GM12878 (cell line): ENCODE data around the gene SLU7. TPM values are rescaled to one million over a fixed set of nuclear protein-coding genes. Genes with fewer than 3 reads are reported as not detected.

Source experiments
- ATAC-seq: fragments of 200-7000 bp; cut with Tn5 transposase; 3 replicates; pipeline ENCODE4 v1.9.1; 2020; ENCODE audit warnings: mild to moderate bottlenecking, moderate library complexity
- BruUV-seq: library from RNA; stranded (reverse); fragments of 400-500 nt; replicated peaks from 2 replicates; lab custom pipeline; 2021; lab: Mats Ljungman, UMichigan
- CTCF ChIA-PET: fragments of 300-600 bp; sonication (Branson Sonifier 250); formaldehyde crosslinking; extraction: SDS; loops from one replicate; lab custom pipeline; 2021; ENCODE audit warnings: inconsistent platforms; lab: Yijun Ruan, JAX
- POLR2A ChIA-PET: fragments of 350-600 bp; formaldehyde crosslinking; extraction: SDS; loops from one replicate; lab custom pipeline; 2021; ENCODE audit warnings: inconsistent platforms; lab: Charles Lee
- RAD21 ChIA-PET: fragments of 300-600 bp; sonication (Branson Sonifier 250); formaldehyde crosslinking; loops from one replicate; lab custom pipeline; 2023; ENCODE audit warnings: antibody characterized with exemption; ENCODE audit not compliant: unreplicated experiment; lab: Charles Lee
- SMC1A ChIA-PET: fragments of 300-600 bp; sonication (Branson Sonifier 250); formaldehyde crosslinking; loops from one replicate; lab custom pipeline; 2023; ENCODE audit not compliant: unreplicated experiment, uncharacterized antibody; lab: Charles Lee
- DNase-seq: peaks from one replicate; pipeline ENCODE4 v3.0.0-alpha.2; 2011; ENCODE audit warnings: low read depth, low spot score
- FAIRE-seq: peaks from 3 replicates; lab custom pipeline; 2011; peaks lifted over from hg19 to GRCh38; lab: Jason Lieb, UNC
- H2AFZ ChIP-seq: 2 replicates; pipeline ENCODE4 v1.6.0; 2011; ENCODE audit warnings: low read depth, low read length, control low read depth; ENCODE audit not compliant: control insufficient read depth
- H3K27ac ChIP-seq: 2 replicates; pipeline ENCODE4 v1.5.1; 2011; ENCODE audit warnings: control low read depth; ENCODE audit not compliant: control insufficient read depth, insufficient read depth
- H3K27me3 ChIP-seq, 2 experiments: replicated peaks in 1 of 2; 2 replicates each; pipeline versions ENCODE4 v1.6.0 to v1.6.1; 2011; ENCODE audit warnings: low read length in 1 of 2; ENCODE audit not compliant: control insufficient read depth in 2 of 2, insufficient read depth in 2 of 2
- H3K36me3 ChIP-seq, 2 experiments: 2 replicates each; pipeline ENCODE4 v1.5.1; 2011; ENCODE audit warnings: low read length in 1 of 2; ENCODE audit not compliant: control insufficient read depth in 2 of 2, insufficient read depth in 2 of 2
- H3K4me1 ChIP-seq: 2 replicates; pipeline ENCODE4 v1.6.1; 2011; ENCODE audit warnings: mild to moderate bottlenecking, low read length, moderate library complexity, mixed read lengths; ENCODE audit not compliant: control insufficient read depth, insufficient read depth
- H3K4me2 ChIP-seq: 2 replicates; pipeline ENCODE4 v1.6.0; 2011; ENCODE audit warnings: control low read depth; ENCODE audit not compliant: control insufficient read depth, insufficient read depth
- H3K4me3 ChIP-seq: fragments of 200-600 bp; sonication (generic); 2 replicates; pipeline ENCODE4 v1.5.1; 2016
- H3K79me2 ChIP-seq: 2 replicates; pipeline ENCODE4 v1.6.0; 2011; ENCODE audit warnings: low read length; ENCODE audit not compliant: control insufficient read depth, insufficient read depth
- H3K9ac ChIP-seq: 2 replicates; pipeline ENCODE4 v1.8.0; 2011; ENCODE audit warnings: low read length, control low read depth, mixed read lengths; ENCODE audit not compliant: control insufficient read depth, insufficient read depth
- H3K9me3 ChIP-seq: replicated peaks from 3 replicates; pipeline ENCODE4 v1.5.1; 2011; ENCODE audit warnings: mild to moderate bottlenecking, low read length; ENCODE audit not compliant: control insufficient read depth, insufficient read depth
- H4K20me1 ChIP-seq: 2 replicates; pipeline ENCODE4 v1.6.0; 2011; ENCODE audit not compliant: control insufficient read depth, insufficient read depth
- CHD2 ChIP-seq: IDR thresholded peaks from 2 replicates; pipeline ENCODE4 v1.6.1; 2011; ENCODE audit warnings: low read depth, low read length, improper control_type of control experiment, borderline replicate concordance
- PBX3 ChIP-seq: IDR thresholded peaks from 2 replicates; pipeline ENCODE4 v1.6.1; 2011; ENCODE audit warnings: mild to moderate bottlenecking, low read depth, low read length, moderate library complexity; ENCODE audit not compliant: insufficient replicate concordance
- PKNOX1 ChIP-seq: fragments of 450-650 bp; IDR thresholded peaks from 2 replicates; pipeline ENCODE4 v1.6.1; 2016; ENCODE audit warnings: mild to moderate bottlenecking
- SKIL ChIP-seq: fragments of 450-650 bp; IDR thresholded peaks from 2 replicates; pipeline ENCODE4 v1.6.1; 2017; ENCODE audit warnings: mild to moderate bottlenecking, low read depth, inconsistent platforms; ENCODE audit not compliant: poor library complexity, severe bottlenecking
- SREBF2 ChIP-seq: IDR thresholded peaks from 2 replicates; pipeline ENCODE4 v1.6.1; 2012; ENCODE audit warnings: mild to moderate bottlenecking, low read length
- YBX1 ChIP-seq: fragments of 450-650 bp; IDR thresholded peaks from 2 replicates; pipeline ENCODE4 v1.6.1; 2016; ENCODE audit warnings: antibody characterized with exemption
- ZBTB4 ChIP-seq: fragments of 450-650 bp; formaldehyde crosslinking; IDR thresholded peaks from 2 replicates; pipeline ENCODE4 v1.4.0; 2022; ENCODE audit warnings: mild to moderate bottlenecking, moderate library complexity
- WGBS: methylation state at CpG from one replicate; pipeline ENCODE4 v1.1.6; 2016; ENCODE audit warnings: low lambda C conversion rate; ENCODE audit not compliant: insufficient replicate concordance, insufficient coverage; ENCODE audit errors: missing lambda C conversion rate; 5-methylcytosine and 5-hydroxymethylcytosine counted together
- in situ Hi-C: fragments of 300-500 bp; cut with MboI; formaldehyde crosslinking; loops from 9 replicates; pipeline ENCODE4 v1.14.3; 2018; ENCODE audit warnings: mixed read lengths
- intact Hi-C: fragments of 100-400 bp; cut with micrococcal nuclease; formaldehyde crosslinking; loops from one replicate; pipeline ENCODE4 v1.14.2; 2022; ENCODE audit not compliant: unreplicated experiment
- polyA plus RNA-seq, 11 experiments: library from polyadenylated mRNA; depleted of rRNA in 4 of 11; unstranded in 6 of 11; stranded (reverse) in 5 of 11; fragments of >200 nt; fragmentation: Nextera tagmentation in 4 of 11; fragmentation: Illumina TruSeq in 1 of 11; extraction: Ambion mirVana in 4 of 11; extraction: Trizol in 1 of 11; gene quantifications; 1 replicate in 1 of 11; 2 replicates in 10 of 11; pipeline versions ENCODE4 v1.2.1 to v1.2.3, GENCODE V29; 2011 to 2016; ENCODE audit warnings: inconsistent platforms in 2 of 11, missing spikeins in 2 of 11, low read depth in 1 of 11
- total RNA-seq, 4 experiments: library from RNA; depleted of rRNA in 3 of 4; stranded (reverse); fragments of >200 nt in 3 of 4; fragmentation: Illumina TruSeq in 1 of 4; extraction: Trizol in 1 of 4; gene quantifications; 2 replicates each; pipeline versions ENCODE4 v1.2.1 to v1.2.3, GENCODE V29; 2013 to 2021

SLU7 gene
- total and polyA plus RNA-seq, 10 of the 15 experiments (the other 5 are each of a cell fraction or from before 2014, with no cell fraction given): 32.7 to 55.2 (median 46.6) TPM

GRCh38 chr5:160353379-160353778 lies 65.5 kb downstream of the SLU7 start:
- Histone ChIP-seq H3K4me1 (no peaks in the 10 kb centered on the region), H2AFZ (no peak overlapping the region), H4K20me1 (no peaks in the 10 kb centered on the region), H3K36me3 (no peaks in the 10 kb centered on the region), H3K4me3 (no peak overlapping the region), H3K27ac (no peak overlapping the region), H3K27me3 (no peaks in the 10 kb centered on the region; a peak in 1 of 4 replicates), H3K79me2 (no peaks in the 10 kb centered on the region), H3K9me3 (no peaks in the 10 kb centered on the region), H3K9ac (no peak overlapping the region), H3K4me2 (no peak overlapping the region)
- FAIRE-seq: no peak
- peak; percentile 85 for TF ChIP-seq PKNOX1
- TF ChIP-seq PBX3: peak; percentile 81
- no peak for TF ChIP-seq YBX1
- no peak for TF ChIP-seq SKIL
- TF ChIP-seq SREBF2: no peak
- TF ChIP-seq ZBTB4 (CRISPR knock-in tag): no peak
- no peak for TF ChIP-seq CHD2
- no peak for ATAC-seq
- 63% methylated on average over 8 of the region's 8 CpGs for WGBS
- RAD21 ChIA-PET: interaction anchor here (0.6 kb wide), 1 partner anchor 1036 kb away, joined by 3 read pairs; no protein-coding TSS in a partner anchor
- SMC1A ChIA-PET: interaction anchor here (1.9 kb wide), 1 partner anchor 332 kb away, joined by 4 read pairs; no protein-coding TSS in a partner anchor
- no peak for DNase-seq
- in situ Hi-C loops (no loop called here), intact Hi-C loops (no loop called here)
- BruUV-seq: no TSS peak
- POLR2A ChIA-PET: no interaction called here
- CTCF ChIA-PET: interaction anchor here (0.6 kb wide), 1 partner anchor 40 kb away, joined by 3 read pairs; no protein-coding TSS in a partner anchor
